Measurements from ENCODE around the gene PRKD1.

DNA sequence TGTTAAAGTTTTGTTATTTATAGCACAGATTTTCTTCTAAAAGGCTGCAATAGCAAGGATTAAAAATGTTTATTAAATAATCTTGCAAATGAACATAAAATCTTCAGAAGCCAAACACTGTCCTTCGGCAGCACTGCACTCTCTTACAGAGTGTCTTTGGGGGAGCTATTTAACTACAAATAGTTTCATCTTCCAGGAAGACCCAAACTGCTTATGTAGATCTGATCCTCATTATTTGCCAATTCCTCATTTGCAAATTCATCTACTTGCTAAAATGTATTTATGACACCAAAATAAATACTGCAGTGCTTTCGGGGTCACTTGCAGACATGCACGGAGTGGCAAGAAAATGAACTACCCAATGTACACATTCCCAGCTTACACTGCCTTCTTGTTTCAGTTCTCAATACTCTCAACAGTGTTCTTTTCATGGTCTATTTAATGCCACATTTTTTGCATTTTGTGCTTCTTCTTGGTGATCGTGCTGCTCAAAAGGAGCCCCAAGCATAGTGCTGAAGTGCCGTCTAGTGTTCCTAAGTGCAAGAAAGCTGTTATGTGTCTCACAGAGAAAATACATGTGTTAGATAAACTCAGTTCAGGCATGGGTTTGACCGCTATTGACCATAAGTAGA is 128.1 kb downstream of the PRKD1 start:
- TF ChIP-seq BHLHE40 (IDR thresholded peaks at IDR 0.05; ENCODE audit: borderline replicate concordance) = no peak
- no peak for TF ChIP-seq SUZ12 (IDR thresholded peaks at IDR 0.05)
- no peak for TF ChIP-seq FOXA1 (IDR thresholded peaks at IDR 0.05)
- TF ChIP-seq LEF1 (IDR thresholded peaks at IDR 0.05; ENCODE audit: borderline replicate concordance) = no peak

All from HEK293T (cell line).